Kidney (tissue), 14 donors: Measurements from ENCODE around the gene NTRK3. TPM values are rescaled to one million over a fixed set of nuclear protein-coding genes. Genes with fewer than 3 reads are reported as not detected.

Experiments
- DNase-seq, 5 donors: peaks; one replicate each; pipeline ENCODE4 v3.0.0-alpha.2; 2013 to 2020
- FAIRE-seq: peaks from 2 replicates; lab custom pipeline; 2012; peaks lifted over from hg19 to GRCh38; lab: Jason Lieb, UNC
- H3K27ac ChIP-seq, 2 donors: one replicate each; pipeline ENCODE4 v1.7.0; 2013; ENCODE audit warnings: low read depth in 2 of 2, low read length in 2 of 2, inconsistent platforms in 1 of 2
- H3K27me3 ChIP-seq: one replicate; pipeline ENCODE4 v1.7.1; 2013; ENCODE audit warnings: low read length, inconsistent platforms; ENCODE audit not compliant: control insufficient read depth, insufficient read depth
- H3K36me3 ChIP-seq, 3 donors: one replicate each; pipeline versions ENCODE4 v1.7.0 to v1.7.1; 2013; ENCODE audit warnings: low read length in 3 of 3, control low read depth in 1 of 3, inconsistent platforms in 1 of 3; ENCODE audit not compliant: insufficient read depth in 3 of 3, control insufficient read depth in 2 of 3
- H3K4me1 ChIP-seq, 3 donors: one replicate each; pipeline versions ENCODE4 v1.7.0 to v1.7.1; 2013; ENCODE audit warnings: low read length in 3 of 3, inconsistent platforms in 1 of 3, low read depth in 1 of 3; ENCODE audit not compliant: control insufficient read depth in 2 of 3, insufficient read depth in 2 of 3
- H3K4me3 ChIP-seq, 3 donors: one replicate each; pipeline versions ENCODE4 v1.7.0 to v1.8.1; 2013; ENCODE audit warnings: low read length in 3 of 3, control low read depth in 1 of 3, inconsistent platforms in 1 of 3
- H3K9ac ChIP-seq, 3 donors: one replicate each; pipeline versions ENCODE4 v1.7.0 to v1.7.1; 2013; ENCODE audit warnings: low read length in 3 of 3, control low read depth in 1 of 3, inconsistent platforms in 1 of 3
- H3K9me3 ChIP-seq, 3 donors: one replicate each; pipeline versions ENCODE4 v1.7.0 to v1.7.1; 2013; ENCODE audit warnings: low read length in 3 of 3, control low read depth in 1 of 3, inconsistent platforms in 1 of 3; ENCODE audit not compliant: control insufficient read depth in 2 of 3, insufficient read depth in 1 of 3
- intact Hi-C: fragments of 100-400 bp; cut with DNase I; formaldehyde crosslinking; loops from one replicate; pipeline ENCODE4 v1.11.1; 2022
- polyA plus RNA-seq: library from polyadenylated mRNA; stranded (reverse); fragments of 350-450 nt; fragmentation: Illumina TruSeq; extraction: RNeasy Lipid Tissue Mini Kit (QIAGEN cat#74804); gene quantifications from one replicate; pipeline ENCODE4 v1.2.3, GENCODE V29; 2014; ENCODE audit warnings: low read depth, low replicate concordance; ENCODE audit not compliant: insufficient read depth
- total RNA-seq: library from RNA; stranded (reverse); fragmentation: NEBNext Ultra II Directional; extraction: Animal tissue kit (Norgen Biotek cat#: 25700); gene quantifications from one replicate; pipeline ENCODE4 v1.2.1, GENCODE V29; 2021
- TF ChIP-seq, protein P1 (sequence below): IDR thresholded peaks from 3 replicates; pipeline ENCODE4 v1.5.1; 2012; ENCODE audit warnings: mild to moderate bottlenecking, moderate library complexity, borderline replicate concordance; ENCODE audit not compliant: insufficient read depth; ENCODE audit errors: extremely low read depth
- donor health status: control.
- donor health status: control.
- donor health status: control.
- donor health status: control.
- donor health status: control.
- donor health status: DM: yes; HTN: yes; CAD: no.
- donor health status: Normal renal cell carcinoma (clear cell type).

The NTRK3 gene
- total and polyA plus RNA-seq, 2 donors from 2014 or later, result 8.9 to 25.5 TPM

DNA sequence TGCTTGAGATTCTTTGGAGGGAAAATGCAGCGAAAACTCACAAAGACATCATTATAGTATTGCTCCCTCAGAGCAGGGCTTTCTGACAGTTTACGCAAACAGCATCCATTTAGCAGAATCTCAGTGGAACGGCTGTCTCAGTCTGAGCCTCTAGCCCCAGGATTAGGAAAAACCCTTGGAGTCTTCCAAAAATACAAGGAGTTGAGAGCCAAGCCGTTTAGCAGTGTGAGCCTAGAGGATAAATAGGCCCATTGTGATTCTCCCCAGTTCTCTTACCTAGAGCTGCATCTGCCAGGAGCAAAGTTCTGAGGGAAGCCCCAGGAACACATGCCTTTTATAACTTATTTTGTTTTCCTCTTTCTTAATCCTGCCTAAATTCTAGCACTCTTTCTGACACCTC, 359.6 kb downstream of the NTRK3 start:
- no peak for FAIRE-seq

DNA sequence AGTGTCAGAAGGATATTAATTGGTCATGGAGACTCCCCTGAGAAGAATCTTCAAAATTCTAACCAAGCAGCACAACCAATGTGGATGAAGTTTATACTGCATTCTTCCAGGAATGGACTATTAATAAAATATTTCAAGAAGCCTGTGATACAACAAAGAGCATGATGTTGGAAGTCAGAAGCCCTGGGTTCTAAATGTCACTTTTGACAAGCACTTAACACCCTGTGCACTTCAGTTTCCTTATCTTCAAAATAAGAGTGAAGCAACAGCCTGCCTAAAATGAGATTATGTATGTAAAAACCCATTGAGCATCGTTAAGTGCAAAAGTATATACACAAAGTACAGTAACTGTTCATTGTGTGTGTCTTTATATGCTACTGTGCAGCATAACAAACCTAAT, 369.4 kb downstream of the NTRK3 start:
- no peak for DNase-seq
- Histone ChIP-seq H3K27me3 (no peaks in the 10 kb centered on the region), H3K4me3 (no peak overlapping the region), H3K36me3 (no peaks in the 10 kb centered on the region), H3K9me3 (no peaks in the 10 kb centered on the region), H3K9ac (no peak overlapping the region), H3K27ac (no peak overlapping the region), H3K4me1 (no peaks in the 10 kb centered on the region)
- intact Hi-C loops, result no loop called here
- TF ChIP-seq, protein P1, sequence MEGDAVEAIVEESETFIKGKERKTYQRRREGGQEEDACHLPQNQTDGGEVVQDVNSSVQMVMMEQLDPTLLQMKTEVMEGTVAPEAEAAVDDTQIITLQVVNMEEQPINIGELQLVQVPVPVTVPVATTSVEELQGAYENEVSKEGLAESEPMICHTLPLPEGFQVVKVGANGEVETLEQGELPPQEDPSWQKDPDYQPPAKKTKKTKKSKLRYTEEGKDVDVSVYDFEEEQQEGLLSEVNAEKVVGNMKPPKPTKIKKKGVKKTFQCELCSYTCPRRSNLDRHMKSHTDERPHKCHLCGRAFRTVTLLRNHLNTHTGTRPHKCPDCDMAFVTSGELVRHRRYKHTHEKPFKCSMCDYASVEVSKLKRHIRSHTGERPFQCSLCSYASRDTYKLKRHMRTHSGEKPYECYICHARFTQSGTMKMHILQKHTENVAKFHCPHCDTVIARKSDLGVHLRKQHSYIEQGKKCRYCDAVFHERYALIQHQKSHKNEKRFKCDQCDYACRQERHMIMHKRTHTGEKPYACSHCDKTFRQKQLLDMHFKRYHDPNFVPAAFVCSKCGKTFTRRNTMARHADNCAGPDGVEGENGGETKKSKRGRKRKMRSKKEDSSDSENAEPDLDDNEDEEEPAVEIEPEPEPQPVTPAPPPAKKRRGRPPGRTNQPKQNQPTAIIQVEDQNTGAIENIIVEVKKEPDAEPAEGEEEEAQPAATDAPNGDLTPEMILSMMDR, result no peak
- no peak for FAIRE-seq

More for the DNA sequence above, 359.6 kb downstream of the NTRK3 start:
- Histone ChIP-seq H3K4me1 (no peaks in the 10 kb centered on the region), H3K36me3 (no peaks in the 10 kb centered on the region), H3K4me3 (no peak overlapping the region), H3K9me3 (no peaks in the 10 kb centered on the region), H3K27me3 (no peaks in the 10 kb centered on the region), H3K27ac (no peak overlapping the region), H3K9ac (no peak overlapping the region)
- TF ChIP-seq, protein P1, result no peak
- no peak for DNase-seq
- intact Hi-C loops, result no loop called here

DNA sequence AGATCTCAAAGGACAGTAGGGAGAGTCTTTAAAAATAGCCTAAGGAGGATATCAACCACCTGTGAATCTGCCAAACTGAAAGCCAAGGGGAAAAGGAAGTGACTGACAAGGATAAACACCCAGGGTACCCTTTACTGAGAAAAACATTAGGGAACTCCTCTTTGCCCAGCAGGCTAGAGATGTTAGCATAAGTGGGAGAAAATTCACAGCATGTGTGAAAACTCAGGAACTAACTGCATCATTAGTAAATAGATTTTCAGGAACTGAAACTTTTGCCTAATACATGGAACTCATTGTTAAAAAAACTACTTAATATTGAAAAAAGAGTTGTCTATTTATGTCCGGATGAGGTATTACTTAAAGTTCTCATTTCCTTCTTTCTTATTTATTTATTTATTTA, 375.5 kb downstream of the NTRK3 start:
- H3K9ac ChIP-seq, result no peak overlapping the region
- H3K4me1 ChIP-seq, result no peaks in the 10 kb centered on the region
- intact Hi-C loops, result no loop called here
- H3K27ac ChIP-seq, result no peak overlapping the region
- H3K36me3 ChIP-seq, result no peaks in the 10 kb centered on the region
- H3K4me3 ChIP-seq, result no peak overlapping the region
- no peaks in the 10 kb centered on the region for H3K9me3 ChIP-seq
- H3K27me3 ChIP-seq, result no peaks in the 10 kb centered on the region
- TF ChIP-seq, protein P1, result no peak
- no peak for FAIRE-seq
- DNase-seq, result no peak
